Cortex of kidney (tissue), 1 donor: ENCODE data around the gene GALNT17.

Experiments used
- DNase-seq: peaks from one replicate; lab custom pipeline; 2025; lab: John Stamatoyannopoulos, UW

Gene GALNT17

GRCh38 chr7:71506822-71507221 lies 374.9 kb downstream of the GALNT17 start:
- no peak for DNase-seq

- no peak for DNase-seq
Observed at GRCh38 chr7:71507680-71508602, 376.0 kb downstream of the GALNT17 start.

DNA sequence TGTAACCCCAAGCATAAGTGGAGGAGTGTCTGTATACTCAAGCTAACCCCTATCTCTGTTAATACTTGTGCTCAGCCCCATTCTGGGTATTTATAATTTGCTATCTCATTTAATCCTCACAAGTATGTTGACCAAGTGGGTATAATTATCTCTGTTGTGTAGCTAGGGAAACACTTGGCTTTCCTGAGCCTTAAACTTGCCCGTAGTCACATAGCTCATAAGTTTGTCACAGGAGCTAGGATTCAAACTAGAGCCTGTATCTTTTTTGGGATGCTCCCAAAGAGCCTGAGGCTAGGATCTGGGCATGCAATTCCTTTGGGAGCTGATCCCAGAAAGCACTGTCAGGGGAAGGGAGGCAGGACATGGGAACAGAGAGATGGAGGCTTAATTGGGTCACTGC lies 377.4 kb downstream of the GALNT17 start:
- DNase-seq, result no peak

- DNase-seq, result no peak
Observed at GRCh38 chr7:71511361-71511807, 379.4 kb downstream of the GALNT17 start.

- no peak for DNase-seq
Observed at GRCh38 chr7:71517940-71518699, 386.2 kb downstream of the GALNT17 start.

DNA sequence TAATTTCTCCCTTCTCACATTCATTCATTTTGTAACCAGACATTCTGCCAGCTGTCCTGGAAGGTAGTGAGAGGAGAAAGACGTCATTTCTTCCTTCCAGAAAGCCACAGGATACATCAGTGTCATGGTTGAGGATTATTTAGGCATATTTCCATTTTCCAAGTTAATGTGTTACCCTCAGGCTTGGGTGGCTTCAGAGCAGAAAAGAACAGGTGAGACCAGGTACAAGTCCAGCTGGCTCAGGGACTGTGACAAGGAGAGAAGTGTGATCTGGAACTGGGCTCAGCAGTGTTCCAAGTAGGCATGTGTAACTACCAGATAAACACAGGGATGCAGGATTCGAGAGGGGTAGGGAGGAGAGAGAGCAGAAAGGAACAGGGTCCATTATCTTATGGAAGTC lies 386.9 kb downstream of the GALNT17 start:
- no peak for DNase-seq

GRCh38 chr7:71521506-71521905 lies 389.6 kb downstream of the GALNT17 start:
- DNase-seq, result no peak

- DNase-seq, result no peak
Observed at GRCh38 chr7:71526106-71526505, 394.2 kb downstream of the GALNT17 start.

- DNase-seq, result no peak
Observed at GRCh38 chr7:71527213-71527612, 395.3 kb downstream of the GALNT17 start.

GRCh38 chr7:71535616-71536015 lies 403.7 kb downstream of the GALNT17 start:
- DNase-seq, result no peak

- DNase-seq, result no peak
Observed at GRCh38 chr7:71538210-71538609, 406.3 kb downstream of the GALNT17 start.

DNA sequence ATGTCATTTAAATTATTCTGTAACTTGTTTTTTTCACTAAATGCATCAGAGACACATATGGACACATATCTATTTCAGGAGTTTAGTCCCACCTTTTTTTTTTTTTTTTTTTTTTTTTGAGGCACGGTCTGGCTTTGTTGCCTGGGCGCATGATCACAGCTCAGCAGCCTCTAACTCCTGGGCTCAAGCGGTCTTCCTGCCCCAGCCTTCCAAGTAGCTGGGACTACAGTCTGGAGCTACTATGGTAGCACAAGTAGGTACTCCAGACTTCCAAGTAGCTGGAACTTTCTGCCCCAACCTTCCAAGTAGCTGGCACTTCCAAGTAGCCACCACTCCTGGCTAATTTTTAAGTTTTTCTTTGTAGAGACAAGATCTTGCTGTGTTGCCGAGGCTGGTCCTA lies 407.7 kb downstream of the GALNT17 start:
- no peak for DNase-seq

DNA sequence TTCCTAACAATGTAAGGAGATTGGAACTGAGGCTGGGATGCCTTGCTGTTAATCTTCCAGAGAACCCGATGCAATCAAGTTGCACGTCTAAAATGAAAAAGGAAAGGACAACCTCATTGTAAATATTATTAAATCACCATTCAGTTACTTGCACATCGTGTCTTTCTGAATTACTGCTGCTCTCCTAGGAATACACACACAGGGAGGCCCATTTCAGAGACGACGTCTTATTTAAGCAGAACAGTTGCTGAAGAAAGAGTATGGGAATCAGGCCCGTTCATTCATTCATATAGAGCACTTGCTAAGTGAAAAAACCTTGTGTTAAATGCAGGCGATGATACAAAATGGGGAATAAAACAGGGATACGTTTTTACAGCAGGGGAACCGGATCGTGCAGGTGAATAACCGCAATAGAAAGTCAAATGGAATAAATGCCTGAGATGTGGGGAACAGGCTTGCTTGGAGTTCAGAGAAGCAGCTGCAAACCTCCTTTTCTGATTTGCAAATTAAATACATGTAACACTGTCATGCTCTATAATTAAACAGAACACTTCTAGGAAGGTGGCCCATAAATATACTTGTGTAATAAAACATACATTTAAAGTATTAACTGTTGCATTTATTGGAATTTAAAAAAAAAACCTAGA lies 409.9 kb downstream of the GALNT17 start:
- no peak for DNase-seq

GRCh38 chr7:71543396-71543795 lies 411.5 kb downstream of the GALNT17 start:
- no peak for DNase-seq

DNA sequence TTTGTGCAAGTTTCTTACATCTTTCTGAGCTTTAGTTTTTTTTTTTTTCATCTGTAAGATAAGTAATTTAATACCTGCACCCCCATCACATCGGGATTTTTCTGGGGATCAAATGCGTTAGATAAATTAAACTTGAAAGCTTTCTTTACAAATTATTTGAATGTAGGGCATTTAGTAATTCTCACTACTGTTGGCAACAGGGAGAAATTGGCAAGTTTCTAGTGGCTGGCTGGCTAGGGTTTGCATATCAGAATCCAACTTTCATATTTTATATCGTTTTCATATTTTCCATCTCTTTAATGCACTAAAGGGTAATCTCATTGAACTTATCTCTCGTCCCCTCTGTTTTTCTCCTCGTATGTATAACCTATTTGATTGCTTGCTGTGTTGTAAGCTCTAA lies 412.9 kb downstream of the GALNT17 start:
- DNase-seq, result no peak

GRCh38 chr7:71547426-71547825 lies 415.5 kb downstream of the GALNT17 start:
- no peak for DNase-seq

DNA sequence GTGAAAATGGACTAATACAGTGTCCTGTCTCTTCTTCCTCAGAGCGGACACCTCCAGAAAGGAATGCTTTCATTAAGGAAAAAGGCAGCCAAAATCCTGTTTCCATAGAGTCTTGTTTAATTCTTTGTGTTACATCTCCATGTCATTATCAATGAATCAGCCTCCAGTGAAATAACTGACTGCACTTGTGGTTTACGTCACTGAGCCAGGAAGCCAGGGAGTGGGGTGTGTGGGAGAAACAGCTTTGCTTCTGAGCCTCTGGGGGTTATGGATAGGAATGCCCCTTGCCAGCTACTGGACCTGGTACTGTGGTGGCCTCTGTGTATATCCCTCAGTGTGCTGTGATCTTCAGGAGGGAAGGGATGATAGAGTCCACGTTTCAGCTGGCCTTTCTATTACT lies 416.8 kb downstream of the GALNT17 start:
- no peak for DNase-seq

DNA sequence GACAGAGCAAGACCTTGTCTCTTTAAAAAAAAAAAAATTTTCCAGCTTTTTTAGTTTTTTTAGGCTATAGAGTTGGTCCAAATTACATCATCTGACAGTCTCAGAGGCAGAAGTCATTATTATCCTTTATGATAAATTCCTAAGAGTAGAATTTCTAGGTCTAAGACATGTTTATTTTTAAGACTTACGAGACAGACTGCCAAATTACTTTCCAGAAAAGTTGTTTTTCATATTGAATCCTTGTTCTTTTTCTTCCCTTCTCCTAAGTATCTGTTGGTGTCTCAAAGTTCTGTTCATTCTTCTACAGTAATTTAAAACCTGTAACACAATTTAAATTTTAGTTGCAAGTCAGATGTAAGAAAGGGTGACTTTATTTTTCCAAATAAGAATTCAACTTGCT lies 421.4 kb downstream of the GALNT17 start:
- DNase-seq, result no peak

GRCh38 chr7:71555758-71556157 lies 423.8 kb downstream of the GALNT17 start:
- no peak for DNase-seq

DNA sequence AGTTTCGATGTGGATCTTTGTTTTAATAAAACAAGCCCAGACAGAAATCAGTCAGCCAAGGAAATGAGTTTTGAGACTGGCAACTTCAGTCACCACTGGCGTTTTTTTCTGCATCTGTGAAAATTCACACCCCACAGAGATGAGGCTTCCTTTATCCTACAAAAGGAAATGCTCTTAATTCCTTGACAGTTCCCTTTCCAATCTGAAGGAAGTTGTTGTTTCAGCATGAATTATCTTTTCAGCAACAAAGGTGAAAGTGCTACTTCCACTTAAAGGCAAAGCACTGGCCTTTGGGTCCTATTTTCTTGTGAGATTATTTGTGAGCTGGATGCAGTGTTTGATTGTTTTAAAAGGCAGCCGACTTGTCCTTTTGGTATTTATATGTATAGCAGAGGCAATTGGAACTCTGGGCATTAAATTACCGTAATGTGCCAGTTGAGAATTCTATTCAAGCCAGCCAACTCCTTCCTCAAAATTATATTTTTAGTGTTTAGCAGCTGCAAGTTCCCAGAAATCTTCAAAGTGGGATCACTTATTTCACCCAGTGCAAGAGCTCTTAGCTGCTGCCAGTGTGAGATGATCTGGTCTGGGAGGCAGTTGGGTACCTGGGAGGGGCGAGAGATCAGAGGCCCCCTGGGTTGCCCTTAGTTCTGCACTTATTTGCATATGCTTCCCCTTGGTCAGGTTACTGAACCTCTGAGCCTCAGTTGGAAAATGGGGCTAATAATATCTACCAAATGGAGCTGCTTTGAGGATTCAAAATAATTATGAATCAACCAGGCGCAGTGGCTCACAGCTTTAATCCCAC lies 427.1 kb downstream of the GALNT17 start:
- DNase-seq, result no peak

GRCh38 chr7:71560354-71560995 lies 428.5 kb downstream of the GALNT17 start:
- DNase-seq, result no peak
